Naive B cell (primary cell): ENCODE results near the gene TGM1. TPM values are rescaled to one million over a fixed set of nuclear protein-coding genes. Genes with fewer than 3 reads are reported as not detected.

Experiments used
- ATAC-seq, 2 donors: fragments of 150-1000 bp; cut with Tn5 transposase; 2 replicates each; pipeline ENCODE4 v1.10.0; 2021; ENCODE audit warnings: low read depth in 2 of 2, mild to moderate bottlenecking in 2 of 2, moderate library complexity in 2 of 2
- DNase-seq: peaks from one replicate; pipeline ENCODE4 v3.0.0; 2022
- H3K27ac Mint-ChIP-seq, 6 donors: one replicate each; pipeline ENCODE4 v1.8.0; 2020 to 2022; ENCODE audit warnings: mild to moderate bottlenecking in 6 of 6, mixed read lengths in 6 of 6, moderate library complexity in 5 of 6, inconsistent platforms in 2 of 6
- H3K27me3 Mint-ChIP-seq, 3 donors: one replicate each; pipeline ENCODE4 v1.8.0; 2021 to 2022; ENCODE audit warnings: mixed read lengths in 3 of 3, mild to moderate bottlenecking in 1 of 3
- H3K36me3 Mint-ChIP-seq, 2 donors: one replicate each; pipeline ENCODE4 v1.8.0; 2020 to 2022; ENCODE audit warnings: mixed read lengths in 2 of 2, inconsistent platforms in 1 of 2, mild to moderate bottlenecking in 1 of 2
- H3K4me1 Mint-ChIP-seq, 3 donors: one replicate each; pipeline ENCODE4 v1.8.0; 2020 to 2022; ENCODE audit warnings: mixed read lengths in 3 of 3, inconsistent platforms in 1 of 3, mild to moderate bottlenecking in 1 of 3, moderate library complexity in 1 of 3
- H3K4me3 Mint-ChIP-seq, 8 donors: one replicate each; pipeline ENCODE4 v1.8.0; 2020 to 2022; ENCODE audit warnings: mild to moderate bottlenecking in 8 of 8, mixed read lengths in 8 of 8, moderate library complexity in 8 of 8, inconsistent platforms in 2 of 8
- H3K9me3 Mint-ChIP-seq, 7 donors: one replicate each; pipeline ENCODE4 v1.8.0; 2020 to 2022; ENCODE audit warnings: mixed read lengths in 7 of 7, mild to moderate bottlenecking in 5 of 7, inconsistent platforms in 2 of 7, moderate library complexity in 1 of 7
- polyA plus RNA-seq, 6 donors: library from polyadenylated mRNA; unstranded; fragments of 300-500 nt; fragmentation: Illumina TruSeq; gene quantifications; one replicate each; pipeline ENCODE4 v1.2.3, GENCODE V29; 2021; ENCODE audit warnings: low read depth in 6 of 6

TGM1 gene
- polyA plus RNA-seq, 6 donors from 2014 or later: not detected

DNA sequence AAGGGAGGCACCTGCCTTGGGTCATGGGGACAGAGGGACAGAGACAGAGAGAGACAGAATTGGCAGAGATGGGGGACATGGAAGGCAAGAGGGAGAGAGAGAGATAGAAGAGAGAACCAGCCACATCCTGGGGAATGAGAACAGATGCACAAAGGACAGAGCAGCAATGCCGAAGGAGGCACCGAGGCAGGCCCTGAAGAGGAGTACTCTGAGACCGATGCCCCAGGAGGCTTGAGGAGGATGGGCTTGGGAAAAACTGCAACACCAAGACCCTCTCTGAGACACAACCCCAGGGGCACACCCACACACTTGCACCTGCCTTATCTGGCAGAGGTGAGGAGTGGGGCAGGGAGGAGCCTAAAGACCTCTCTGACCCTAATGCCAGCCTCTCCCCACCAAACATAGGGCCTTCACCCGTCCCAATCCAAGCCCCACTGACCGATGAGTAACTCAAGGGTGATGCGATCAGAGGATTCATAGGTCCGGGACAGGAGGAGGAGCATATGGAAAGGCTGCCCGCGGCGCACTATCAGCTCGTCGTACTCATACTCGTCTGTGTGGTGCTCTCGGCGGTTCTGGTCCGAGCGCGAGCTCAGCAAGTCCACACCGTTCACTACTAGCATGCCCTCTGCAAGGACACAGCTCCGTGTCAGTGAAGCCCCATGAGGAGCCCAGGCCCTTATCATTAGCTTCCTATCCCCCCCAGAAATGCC, 1.6 kb downstream of the TGM1 start:
- peaks cover 0 to 10% of the 10 kb centered on the region in 2 donors for H3K36me3 Mint-ChIP-seq
- ATAC-seq (no peak), DNase-seq (no peak)
- peaks cover 0 to 4% (median 0%) of the 10 kb centered on the region in 3 donors for H3K4me1 Mint-ChIP-seq
- H3K4me3 Mint-ChIP-seq: no peak overlapping the region
- no peaks in the 10 kb centered on the region for H3K9me3 Mint-ChIP-seq
- H3K27me3 Mint-ChIP-seq: no peaks in the 10 kb centered on the region
- peak overlapping the region in 4 of 6 donors; percentile 12 to 80 (median 60) for H3K27ac Mint-ChIP-seq

- H3K27ac Mint-ChIP-seq: peak overlapping the region in 1 of 6 donors; percentile 12
- H3K4me1 Mint-ChIP-seq: no peaks in the 10 kb centered on the region
- no peaks in the 10 kb centered on the region for H3K27me3 Mint-ChIP-seq
- ATAC-seq (no peak), DNase-seq (no peak)
- peaks cover 0 to 7% of the 10 kb centered on the region in 2 donors for H3K36me3 Mint-ChIP-seq
- H3K4me3 Mint-ChIP-seq: no peak overlapping the region
- H3K9me3 Mint-ChIP-seq: no peaks in the 10 kb centered on the region
These were observed 2.2 kb downstream of the TGM1 start for GRCh38 chr14:24260780-24261157.

- Mint-ChIP-seq H3K27ac (peak overlapping the region in 2 of 6 donors; percentile 12 to 75), H3K36me3 (peaks cover 0 to 7% of the 10 kb centered on the region in 2 donors), H3K27me3 (no peaks in the 10 kb centered on the region), H3K9me3 (no peaks in the 10 kb centered on the region), H3K4me1 (no peaks in the 10 kb centered on the region), H3K4me3 (no peak overlapping the region)
- DNase-seq: no peak
- ATAC-seq: no peak
These were observed 2.8 kb downstream of the TGM1 start for GRCh38 chr14:24260026-24260779.

GRCh38 chr14:24259282-24260025, 3.5 kb downstream of the TGM1 start:
- Mint-ChIP-seq H3K27ac (peak overlapping the region in 1 of 6 donors; percentile 75), H3K27me3 (no peaks in the 10 kb centered on the region), H3K9me3 (no peaks in the 10 kb centered on the region), H3K36me3 (peaks cover 0 to 7% of the 10 kb centered on the region in 2 donors), H3K4me1 (no peaks in the 10 kb centered on the region), H3K4me3 (peak overlapping the region in 1 of 8 donors; percentile 21)
- ATAC-seq (no peak), DNase-seq (no peak)

DNA sequence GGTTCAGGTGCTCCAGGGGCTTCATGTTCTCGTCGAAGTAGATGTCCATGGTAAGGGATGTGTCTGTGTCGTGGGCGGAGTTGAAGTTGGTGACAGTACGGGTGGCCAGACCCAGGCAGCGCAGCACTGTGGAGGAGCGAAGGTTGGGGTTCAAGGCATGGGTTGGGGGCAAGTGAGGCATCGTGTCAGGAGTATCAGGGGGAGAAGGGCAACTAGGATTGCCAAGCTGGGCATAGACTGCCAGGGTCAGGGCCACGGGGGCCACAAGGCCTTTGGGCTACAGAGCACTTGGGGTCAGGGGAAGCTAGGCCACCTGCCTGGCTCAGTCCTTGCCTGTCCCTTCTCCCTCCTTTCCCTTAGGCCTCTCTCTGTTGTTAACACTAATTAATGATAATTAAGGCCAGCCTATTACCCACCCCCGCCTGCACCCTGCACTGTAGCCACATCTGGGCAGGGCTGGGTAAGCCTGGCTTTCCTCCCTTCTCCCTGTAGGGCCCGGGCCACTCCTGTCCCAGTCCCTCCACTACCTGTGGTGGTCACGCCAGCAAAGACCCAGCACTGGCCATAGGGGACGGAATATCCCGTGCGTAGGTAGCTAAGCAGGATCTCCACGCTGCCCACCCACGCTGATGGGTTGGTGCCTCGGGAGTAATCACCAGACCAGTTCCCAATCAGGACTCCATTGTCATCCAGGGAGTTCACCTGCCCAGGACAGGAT, 4.3 kb downstream of the TGM1 start:
- DNase-seq (no peak), ATAC-seq (no peak)
- peak overlapping the region in 1 of 6 donors; percentile 39 for H3K27ac Mint-ChIP-seq
- peaks cover 0 to 7% of the 10 kb centered on the region in 2 donors for H3K36me3 Mint-ChIP-seq
- H3K4me3 Mint-ChIP-seq: no peak overlapping the region
- no peaks in the 10 kb centered on the region for H3K27me3 Mint-ChIP-seq
- H3K9me3 Mint-ChIP-seq: no peaks in the 10 kb centered on the region
- H3K4me1 Mint-ChIP-seq: no peaks in the 10 kb centered on the region

DNA sequence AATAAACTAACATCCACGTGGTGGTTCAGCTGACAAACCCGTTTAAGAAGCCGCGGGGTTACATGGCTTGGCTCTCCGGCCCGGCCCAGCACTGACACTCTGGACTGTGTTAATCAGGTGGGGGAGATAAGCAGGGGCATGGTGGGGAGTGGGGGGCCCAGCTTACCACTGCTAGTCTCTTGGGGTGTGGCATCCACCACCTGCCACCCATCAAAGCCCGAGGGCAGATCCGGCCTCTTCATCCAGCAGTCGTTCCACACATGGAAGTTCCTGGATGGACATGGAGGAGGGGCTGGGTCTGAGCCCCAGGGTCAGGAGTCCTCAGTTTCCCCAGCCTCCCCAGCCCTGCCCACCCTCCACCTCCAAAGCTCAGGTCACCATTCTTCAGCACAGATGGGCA, 4.9 kb downstream of the TGM1 start:
- ATAC-seq (no peak), DNase-seq (no peak)
- no peaks in the 10 kb centered on the region for H3K27me3 Mint-ChIP-seq
- H3K4me3 Mint-ChIP-seq: no peak overlapping the region
- H3K4me1 Mint-ChIP-seq: no peaks in the 10 kb centered on the region
- H3K9me3 Mint-ChIP-seq: no peaks in the 10 kb centered on the region
- H3K36me3 Mint-ChIP-seq: peaks cover 0 to 7% of the 10 kb centered on the region in 2 donors
- H3K27ac Mint-ChIP-seq: peak overlapping the region in 1 of 6 donors; percentile 39

- Mint-ChIP-seq H3K27me3 (no peaks in the 10 kb centered on the region), H3K36me3 (peaks cover 0 to 7% of the 10 kb centered on the region in 2 donors), H3K9me3 (no peaks in the 10 kb centered on the region), H3K4me1 (no peaks in the 10 kb centered on the region), H3K27ac (no peak overlapping the region), H3K4me3 (peak overlapping the region in 1 of 8 donors; percentile 80)
- no peak for DNase-seq
- ATAC-seq: no peak
These were observed 6.0 kb downstream of the TGM1 start for GRCh38 chr14:24256960-24257359.

DNA sequence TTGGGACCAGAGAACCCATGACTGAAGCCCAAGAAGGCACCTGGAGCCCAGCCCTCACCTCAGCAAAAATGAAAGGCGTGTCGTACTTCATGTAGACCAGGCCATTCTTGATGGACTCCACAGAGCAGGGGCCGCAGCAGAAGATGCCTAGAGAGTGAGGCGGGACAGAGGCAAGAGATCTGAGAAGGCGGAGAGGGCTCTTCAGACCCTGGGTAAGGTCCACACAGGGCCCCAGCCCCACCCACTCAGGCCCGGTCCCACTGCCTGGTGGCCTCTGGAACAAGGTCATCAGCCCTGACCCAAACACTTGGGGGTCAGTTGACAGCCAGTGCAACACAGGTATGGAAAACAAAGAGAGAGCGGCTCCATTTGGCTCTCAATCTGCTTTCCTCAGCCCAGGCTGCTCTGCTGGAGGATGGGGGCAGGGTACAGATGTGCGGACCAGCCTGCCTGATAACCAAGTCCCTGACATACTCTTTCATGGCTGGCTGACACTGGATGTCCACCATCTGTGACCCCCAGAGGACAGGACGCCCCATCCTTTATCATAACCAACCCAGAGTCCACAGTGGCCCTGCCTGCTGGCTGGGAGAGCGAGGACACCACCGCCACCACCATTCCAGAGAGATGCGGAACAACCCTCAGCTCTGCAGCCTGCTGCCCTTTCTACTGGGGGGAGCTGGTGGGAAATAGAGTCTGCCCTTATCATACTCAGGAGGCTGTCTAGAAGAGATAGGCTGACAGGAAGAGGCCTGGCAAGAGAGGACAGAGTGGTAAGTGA, 6.9 kb downstream of the TGM1 start:
- no peak overlapping the region for H3K27ac Mint-ChIP-seq
- peaks cover 0 to 4% of the 10 kb centered on the region in 2 donors for H3K36me3 Mint-ChIP-seq
- no peaks in the 10 kb centered on the region for H3K4me1 Mint-ChIP-seq
- ATAC-seq: no peak
- H3K4me3 Mint-ChIP-seq: no peak overlapping the region
- H3K27me3 Mint-ChIP-seq: no peaks in the 10 kb centered on the region
- no peaks in the 10 kb centered on the region for H3K9me3 Mint-ChIP-seq
- DNase-seq: no peak

DNA sequence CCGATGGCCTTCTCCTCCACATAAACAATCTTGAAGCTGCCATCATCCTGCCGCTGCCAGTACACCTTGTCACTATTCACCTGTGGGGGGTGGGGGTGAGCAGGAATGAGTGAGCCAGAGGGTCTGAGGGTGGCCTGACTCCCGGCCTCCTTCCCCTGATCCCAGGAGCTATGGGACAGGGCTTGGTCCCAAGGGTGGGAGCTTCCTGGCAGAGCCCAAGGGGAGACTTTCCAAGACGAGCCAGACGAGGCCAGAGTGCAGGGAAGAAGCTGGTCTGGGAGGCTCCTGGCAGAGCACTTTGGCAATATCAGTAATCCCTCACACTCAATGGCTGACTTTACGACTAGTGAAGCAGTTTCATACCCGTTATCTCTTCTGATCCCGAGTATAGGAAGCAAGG, 7.5 kb downstream of the TGM1 start:
- H3K4me3 Mint-ChIP-seq: no peak overlapping the region
- peaks cover 0 to 6% (median 0%) of the 10 kb centered on the region in 3 donors for H3K4me1 Mint-ChIP-seq
- H3K27me3 Mint-ChIP-seq: no peaks in the 10 kb centered on the region
- H3K36me3 Mint-ChIP-seq: no peaks in the 10 kb centered on the region
- peak overlapping the region in 1 of 6 donors; percentile 75 for H3K27ac Mint-ChIP-seq
- no peaks in the 10 kb centered on the region for H3K9me3 Mint-ChIP-seq
- ATAC-seq: no peak
- DNase-seq: no peak

DNA sequence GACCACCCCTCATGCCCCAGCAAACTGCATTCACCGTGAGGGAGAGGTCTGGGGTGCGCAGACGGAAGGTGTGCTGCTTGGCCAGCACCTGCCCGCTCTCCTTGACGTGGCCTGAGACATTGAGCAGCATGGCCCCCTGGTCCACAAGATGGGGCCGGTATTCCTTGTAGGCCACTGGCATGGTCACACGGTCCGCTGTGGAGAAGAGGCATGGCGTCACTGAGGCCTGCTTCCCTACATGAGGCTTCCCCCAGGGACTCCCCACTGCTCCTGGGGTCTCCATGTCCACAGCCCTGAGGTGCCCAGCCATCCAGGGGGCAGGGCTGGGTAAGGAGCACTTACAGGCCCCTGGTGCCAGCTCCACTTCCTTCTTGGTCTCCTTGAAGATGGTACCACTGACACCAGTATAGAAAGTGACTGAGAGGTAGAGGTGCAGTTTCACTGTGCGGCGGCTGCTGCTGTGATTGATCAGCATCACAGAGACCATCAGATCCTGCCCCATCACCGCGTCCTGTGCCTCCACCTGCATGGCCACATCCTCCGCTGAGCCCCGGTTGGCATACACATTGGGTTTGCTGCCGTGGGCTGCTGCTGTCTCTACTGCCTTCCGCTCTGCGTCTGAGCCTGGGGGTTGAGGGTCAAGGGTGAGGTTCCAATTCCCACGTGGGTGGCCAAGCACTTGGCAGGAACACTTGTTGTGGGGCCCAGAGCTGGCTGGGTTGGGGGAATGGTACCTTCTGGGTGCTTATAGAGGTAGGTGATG, 8.2 kb downstream of the TGM1 start:
- Mint-ChIP-seq H3K27me3 (no peaks in the 10 kb centered on the region), H3K27ac (peak overlapping the region in 2 of 6 donors; percentile 47 to 75), H3K36me3 (no peaks in the 10 kb centered on the region), H3K9me3 (no peaks in the 10 kb centered on the region), H3K4me1 (peaks cover 0 to 9% (median 0%) of the 10 kb centered on the region in 3 donors), H3K4me3 (no peak overlapping the region)
- DNase-seq (no peak), ATAC-seq (no peak)

- DNase-seq: no peak
- Mint-ChIP-seq H3K4me3 (no peak overlapping the region), H3K27ac (peak overlapping the region in 1 of 6 donors; percentile 91), H3K4me1 (peaks cover 0 to 9% (median 0%) of the 10 kb centered on the region in 3 donors), H3K27me3 (no peaks in the 10 kb centered on the region), H3K36me3 (no peaks in the 10 kb centered on the region), H3K9me3 (no peaks in the 10 kb centered on the region)
- no peak for ATAC-seq
These were observed 9.0 kb downstream of the TGM1 start for GRCh38 chr14:24253936-24254335.
